HepG2 (cell line): ENCODE measurements around the gene GFER. TPM values are rescaled to one million over a fixed set of nuclear protein-coding genes. Genes with fewer than 3 reads are reported as not detected.

ENCODE experiments used
- ASH2L ChIP-seq: fragments of 300-600, 200-600 bp; sonication (generic); IDR thresholded peaks from 2 replicates; pipeline ENCODE4 v1.7.0; 2017; ENCODE audit warnings: low read depth, mild to moderate bottlenecking, moderate library complexity, mixed read lengths, low read length; ENCODE audit not compliant: insufficient read length
- ATAD3A ChIP-seq: sonication (generic); formaldehyde crosslinking; IDR thresholded peaks from 2 replicates; pipeline ENCODE4 v1.4.0; 2020; ENCODE audit warnings: missing genetic modification reagents
- ATF7 ChIP-seq, 2 experiments: fragments of 450-650 bp in 1 of 2; sonication (generic) in 1 of 2; formaldehyde crosslinking in 1 of 2; IDR thresholded peaks; 2 replicates each; pipeline versions ENCODE4 v1.4.0 to v1.6.1; 2016 to 2020; ENCODE audit warnings: antibody characterized with exemption in 1 of 2, mild to moderate bottlenecking in 1 of 2, missing genetic modification reagents in 1 of 2
- ATM ChIP-seq: fragments of 450-650 bp; IDR thresholded peaks from 2 replicates; pipeline ENCODE4 v1.7.1; 2017; ENCODE audit warnings: mild to moderate bottlenecking, borderline replicate concordance
- CCAR2 ChIP-seq: fragments of 200-400 bp; formaldehyde crosslinking; optimal IDR thresholded peaks from 2 replicates; pipeline ENCODE3; 2018; ENCODE audit warnings: low read depth, mild to moderate bottlenecking, low read length, moderate library complexity
- JUN ChIP-seq: sonication (generic); formaldehyde crosslinking; IDR thresholded peaks from 2 replicates; pipeline ENCODE4 v1.4.0; 2020; ENCODE audit warnings: mild to moderate bottlenecking, missing genetic modification reagents
- MATR3 ChIP-seq: sonication (generic); formaldehyde crosslinking; IDR thresholded peaks from 2 replicates; pipeline ENCODE4 v1.4.0; 2020; ENCODE audit warnings: missing genetic modification reagents
- MEIS1 ChIP-seq: sonication (generic); formaldehyde crosslinking; IDR thresholded peaks from 2 replicates; pipeline ENCODE4 v1.9.0; 2021; ENCODE audit warnings: mild to moderate bottlenecking, missing genetic modification reagents, moderate library complexity, borderline replicate concordance
- MIER2 ChIP-seq: IDR thresholded peaks from 2 replicates; pipeline ENCODE4 v1.6.1; 2016; ENCODE audit warnings: missing biosample characterization, missing genetic modification reagents
- MIER3 ChIP-seq: IDR thresholded peaks from 2 replicates; pipeline ENCODE4 v1.6.1; 2016; ENCODE audit warnings: missing compliant biosample characterization, borderline replicate concordance
- NCOA5 ChIP-seq: sonication (generic); formaldehyde crosslinking; IDR thresholded peaks from 2 replicates; pipeline ENCODE4 v1.4.0; 2020; ENCODE audit warnings: missing genetic modification reagents
- PHF8 ChIP-seq: sonication (generic); formaldehyde crosslinking; IDR thresholded peaks from 2 replicates; pipeline ENCODE4 v1.5.0; 2020; ENCODE audit warnings: missing genetic modification reagents
- POGK ChIP-seq: sonication (generic); formaldehyde crosslinking; conservative IDR thresholded peaks from 2 replicates; pipeline ENCODE4 v1.8.0; 2022; ENCODE audit warnings: mild to moderate bottlenecking, moderate library complexity, missing genetic modification reagents
- POLR2AphosphoS2 ChIP-seq: IDR thresholded peaks from 2 replicates; pipeline ENCODE4 v1.6.1; 2011; ENCODE audit warnings: low read depth, low read length, improper control_type of control experiment
- PPARG ChIP-seq: conservative IDR thresholded peaks from 2 replicates; pipeline ENCODE4 v1.6.1; 2016; ENCODE audit warnings: missing biosample characterization, missing genetic modification reagents
- THYN1 ChIP-seq: sonication (generic); formaldehyde crosslinking; IDR thresholded peaks from 2 replicates; pipeline ENCODE4 v1.8.1; 2023; ENCODE audit warnings: low read depth, mild to moderate bottlenecking, moderate library complexity, missing genetic modification reagents, borderline replicate concordance
- TRAFD1 ChIP-seq: sonication (generic); formaldehyde crosslinking; IDR thresholded peaks from 2 replicates; pipeline ENCODE4 v1.5.1; 2020; ENCODE audit warnings: missing genetic modification reagents, mild to moderate bottlenecking, borderline replicate concordance
- ZC3H4 ChIP-seq: sonication (generic); formaldehyde crosslinking; IDR thresholded peaks from 2 replicates; pipeline ENCODE4 v1.4.0; 2020; ENCODE audit warnings: missing genetic modification reagents, borderline replicate concordance
- ZFP82 ChIP-seq: sonication (generic); formaldehyde crosslinking; IDR thresholded peaks from 2 replicates; pipeline ENCODE4 v1.5.1; 2020; ENCODE audit warnings: mild to moderate bottlenecking, missing genetic modification reagents, borderline replicate concordance
- ZNF441 ChIP-seq: sonication (generic); formaldehyde crosslinking; IDR thresholded peaks from 2 replicates; pipeline ENCODE4 v1.7.0; 2021; ENCODE audit warnings: missing genetic modification reagents, borderline replicate concordance
- ZNF496 ChIP-seq: sonication (generic); formaldehyde crosslinking; IDR thresholded peaks from 2 replicates; pipeline ENCODE4 v1.8.1; 2023; ENCODE audit warnings: mild to moderate bottlenecking, moderate library complexity, missing genetic modification reagents; ENCODE audit not compliant: insufficient replicate concordance
- ZNF766 ChIP-seq: sonication (generic); formaldehyde crosslinking; IDR thresholded peaks from 2 replicates; pipeline ENCODE4 v1.5.0; 2020; ENCODE audit warnings: missing genetic modification reagents, borderline replicate concordance
- ZNF800 ChIP-seq: sonication (generic); formaldehyde crosslinking; IDR thresholded peaks from 2 replicates; pipeline ENCODE4 v1.4.0; 2020; ENCODE audit warnings: missing genetic modification reagents
- ZNF841 ChIP-seq: sonication (generic); formaldehyde crosslinking; IDR thresholded peaks from 2 replicates; pipeline ENCODE4 v1.8.1; 2023; ENCODE audit warnings: missing genetic modification reagents, borderline replicate concordance
- polyA plus RNA-seq, 8 experiments: library from polyadenylated mRNA; depleted of rRNA in 3 of 8; stranded (reverse) in 7 of 8; unstranded in 1 of 8; fragments of >200 nt; fragmentation: Illumina TruSeq in 4 of 8; extraction: Trizol in 4 of 8; gene quantifications; 2 replicates each; pipeline versions ENCODE4 v1.2.1 to v1.2.3, GENCODE V29; 2011 to 2016; ENCODE audit warnings: low read depth in 4 of 8, missing spikeins in 1 of 8, mixed read lengths in 1 of 8; ENCODE audit not compliant: insufficient read depth in 1 of 8
- total RNA-seq, 5 experiments: library from RNA; depleted of rRNA; stranded (reverse); fragments of >200 nt; fragmentation: Illumina TruSeq; extraction: Trizol; gene quantifications; 2 replicates each; pipeline ENCODE4 v1.2.3, GENCODE V29; 2016; ENCODE audit warnings: low read depth in 1 of 5

GFER gene
- total and polyA plus RNA-seq, 2 of the 13 experiments (the other 11 are each of a cell fraction or from before 2014, with no cell fraction given): 28.6 to 71.7 TPM

- no peak for TF ChIP-seq MEIS1 (CRISPR knock-in tag)
- no peak for TF ChIP-seq NCOA5 (CRISPR knock-in tag)
- peak; percentile 93 for TF ChIP-seq PHF8 (CRISPR knock-in tag)
- no peak for TF ChIP-seq THYN1 (CRISPR knock-in tag)
- TF ChIP-seq ATF7 (IDR thresholded peaks at IDR 0.05): no peak
- no peak for TF ChIP-seq ATF7 (CRISPR knock-in tag; IDR thresholded peaks at IDR 0.05)
- TF ChIP-seq ZNF496 (CRISPR knock-in tag): no peak
- TF ChIP-seq POLR2AphosphoS2: peak; percentile 95
- no peak for TF ChIP-seq CCAR2
- peak; percentile 69 for TF ChIP-seq ASH2L
- 0 out of 2 replicates have a peak, but pooled peaks have one; percentile 17 for TF ChIP-seq PPARG (CRISPR knock-in tag)
- no peak; the same call in 1 of the 2 replicates for TF ChIP-seq MIER3 (CRISPR knock-in tag)
- TF ChIP-seq ZNF800 (CRISPR knock-in tag): peak; percentile 79; the same call in 1 of the 2 replicates
- no peak for TF ChIP-seq MATR3 (CRISPR knock-in tag)
- TF ChIP-seq ZNF841: no peak
- no peak for TF ChIP-seq TRAFD1 (CRISPR knock-in tag)
- 0 out of 2 replicates have a peak, but pooled peaks have one; percentile 28 for TF ChIP-seq ZFP82 (CRISPR knock-in tag)
- no peak for TF ChIP-seq ZNF441 (CRISPR knock-in tag)
- 0 out of 2 replicates have a peak, but pooled peaks have one; percentile 22 for TF ChIP-seq ATAD3A
- peak; percentile 53; the same call in 1 of the 2 replicates for TF ChIP-seq ZNF766 (CRISPR knock-in tag)
- no peak; the same call in 1 of the 2 replicates for TF ChIP-seq POGK (CRISPR knock-in tag)
- TF ChIP-seq ZC3H4: peak; percentile 84; the same call in 1 of the 2 replicates
- TF ChIP-seq JUN (CRISPR knock-in tag): no peak
- TF ChIP-seq ATM: no peak
- no peak for TF ChIP-seq MIER2 (CRISPR knock-in tag)
These were observed 19.2 kb upstream of the GFER start, which contains the start of gene RPS2 (continued) for GRCh38 chr16:1964506-1965395.
